ENCODE data around the gene RAP1GAP. TPM values are rescaled to one million over a fixed set of nuclear protein-coding genes. Genes with fewer than 3 reads are reported as not detected.

The RAP1GAP gene
- total and polyA plus RNA-seq, 2 of the 13 experiments (the other 11 are each of a cell fraction or from before 2014, with no cell fraction given): 11.9 to 37.5 TPM

GRCh38 chr1:21669258-21670058 is at the start of gene RAP1GAP (continued):
- TF ChIP-seq POGK (CRISPR knock-in tag; conservative IDR thresholded peaks at IDR 0.05) (peak; percentile 56; the same call in 1 of the 2 replicates), ZNF333 (CRISPR knock-in tag; IDR thresholded peaks at IDR 0.05; ENCODE audit: borderline replicate concordance) (peak; percentile 67), MZF1 (CRISPR knock-in tag; IDR thresholded peaks at IDR 0.05; ENCODE audit: borderline replicate concordance) (no peak), ZNF350 (CRISPR knock-in tag; IDR thresholded peaks at IDR 0.05; ENCODE audit: borderline replicate concordance, low read depth) (peak; percentile 91; the same call in 1 of the 2 replicates), ZNF691 (CRISPR knock-in tag; IDR thresholded peaks at IDR 0.05; ENCODE audit: borderline replicate concordance, low read depth) (no peak), HBP1 (CRISPR knock-in tag; IDR thresholded peaks at IDR 0.05; ENCODE audit: low read depth) (peak; percentile 56; the same call in 1 of the 2 replicates), UBTF (CRISPR knock-in tag; IDR thresholded peaks at IDR 0.05) (peak; percentile 92), THAP9 (CRISPR knock-in tag; IDR thresholded peaks at IDR 0.05; ENCODE audit: borderline replicate concordance) (peak; percentile 74; the same call in 1 of the 2 replicates), HNRNPK (IDR thresholded peaks at IDR 0.05; ENCODE audit: low read depth, low read length, poor library complexity, severe bottlenecking) (no peak), IKZF4 (CRISPR knock-in tag; IDR thresholded peaks at IDR 0.05; ENCODE audit: borderline replicate concordance, low read depth, not compliant biosample characterization) (no peak), SALL1 (CRISPR knock-in tag; IDR thresholded peaks at IDR 0.05) (peak; percentile 93), TFDP2 (CRISPR knock-in tag; IDR thresholded peaks at IDR 0.05) (peak; percentile 92), FOXP1 (IDR thresholded peaks at IDR 0.05) (no peak), FOXP1 (CRISPR knock-in tag; IDR thresholded peaks at IDR 0.05) (0 out of 2 replicates have a peak, but pooled peaks have one; percentile 7), RBAK (CRISPR knock-in tag; IDR thresholded peaks at IDR 0.05) (0 out of 2 replicates have a peak, but pooled peaks have one; percentile 28), ZNF264 (CRISPR knock-in tag; IDR thresholded peaks at IDR 0.05) (peak; percentile 93), CBX5 (CRISPR knock-in tag; IDR thresholded peaks at IDR 0.05; ENCODE audit: borderline replicate concordance) (peak; percentile 48; the same call in 1 of the 2 replicates)

Data from HepG2 (cell line).